Prostate gland (tissue), 2 donors: Measurements from ENCODE around the gene LAMA3.

ENCODE experiments used
- CTCF ChIP-seq, 4 experiments: fragments of 200-600 bp in 2 of 4; fragments of 450-650 bp in 2 of 4; sonication (generic) in 2 of 4; IDR thresholded peaks; 1 replicate in 3 of 4; 2 replicates in 1 of 4; pipeline ENCODE4 v1.5.1; 2016 to 2019; ENCODE audit warnings: antibody characterized with exemption in 4 of 4, mild to moderate bottlenecking in 2 of 4, moderate library complexity in 2 of 4
- POLR2A ChIP-seq: fragments of 450-650 bp; IDR thresholded peaks from one replicate; pipeline ENCODE4 v1.6.1; 2016; ENCODE audit warnings: antibody characterized with exemption, mild to moderate bottlenecking
- POLR2AphosphoS5 ChIP-seq: sonication (generic); formaldehyde crosslinking; IDR thresholded peaks from one replicate; pipeline ENCODE4 v1.6.1; 2017; ENCODE audit warnings: antibody characterized with exemption

- TF ChIP-seq CTCF (IDR thresholded peaks at IDR 0.05) (no peak), POLR2A (no peak), POLR2AphosphoS5 (no peak)
Observed at GRCh38 chr18:23793051-23793450, 103.8 kb downstream of the LAMA3 start.
